ENCODE measurements around the gene PA2G4. TPM values are rescaled to one million over a fixed set of nuclear protein-coding genes. Genes with fewer than 3 reads are reported as not detected.

PA2G4 gene
- total and polyA plus RNA-seq, 10 of the 15 experiments (the other 5 are each of a cell fraction or from before 2014, with no cell fraction given), result 148 to 514 (median 406) TPM

- TF ChIP-seq CEBPZ (IDR thresholded peaks at IDR 0.05; ENCODE audit: low read depth, low read length), result peak; percentile 35; the same call in 1 of the 2 replicates
- TF ChIP-seq HCFC1 (IDR thresholded peaks at IDR 0.05; ENCODE audit: low read length), result peak; percentile 87
- no peak for TF ChIP-seq NFYA (IDR thresholded peaks at IDR 0.05; ENCODE audit: borderline replicate concordance, low read depth, low read length)
- no peak for TF ChIP-seq ZZZ3 (IDR thresholded peaks at IDR 0.05; ENCODE audit: control insufficient read depth, insufficient read length, low read depth)
- TF ChIP-seq HDGF (IDR thresholded peaks at IDR 0.05), result peak; percentile 93
- TF ChIP-seq MYC (IDR thresholded peaks at IDR 0.05; ENCODE audit: insufficient read depth, insufficient read length, insufficient replicate concordance, low read length, severe bottlenecking), result peak; percentile 87
- TF ChIP-seq MAX (IDR thresholded peaks at IDR 0.05; ENCODE audit: low read depth, low read length), result peak; percentile 96
- TF ChIP-seq REST (IDR thresholded peaks at IDR 0.05; ENCODE audit: low read depth, low read length), result no peak
- TF ChIP-seq BACH1 (IDR thresholded peaks at IDR 0.05; ENCODE audit: borderline replicate concordance), result peak; percentile 99
- peak; percentile 93 for TF ChIP-seq CREB1 (IDR thresholded peaks at IDR 0.05; ENCODE audit: low read depth)
- TF ChIP-seq TBL1XR1 (IDR thresholded peaks at IDR 0.05; ENCODE audit: low read depth, low read length), result peak; percentile 84; the same call in 1 of the 2 replicates
- peak; percentile 98 for TF ChIP-seq PAX5 (IDR thresholded peaks at IDR 0.05; ENCODE audit: borderline replicate concordance, low read depth, low read length)
- peak; percentile 87 for TF ChIP-seq CBX5 (IDR thresholded peaks at IDR 0.05; ENCODE audit: low read depth)
- peak; percentile 73 for TF ChIP-seq MTA2 (IDR thresholded peaks at IDR 0.05; ENCODE audit: low read depth)
- no peak for TF ChIP-seq ZNF274 (IDR thresholded peaks at IDR 0.05; ENCODE audit: insufficient read depth, insufficient read length)
- no peak for TF ChIP-seq JUNB (IDR thresholded peaks at IDR 0.05)
- TF ChIP-seq ZSCAN29 (IDR thresholded peaks at IDR 0.05), result no peak
- peak; percentile 53 for TF ChIP-seq ZBTB11 (CRISPR knock-in tag; IDR thresholded peaks at IDR 0.05)
- peak; percentile 95 to 97 for TF ChIP-seq BHLHE40 (IDR thresholded peaks at IDR 0.05; ENCODE audit: borderline replicate concordance in 1 of 2, low read depth in 2 of 2, low read length in 1 of 2)
Measured at GRCh38 chr12:56117778-56118687, 13.7 kb downstream of the PA2G4 start, which contains the start of gene ZC3H10 (continued).
